B cell (primary cell): ENCODE data around the gene AVPI1.

ENCODE experiments used
- EZH2 ChIP-seq: IDR thresholded peaks from 2 replicates; pipeline ENCODE4 v1.6.1; 2012; ENCODE audit warnings: borderline replicate concordance, low read depth, mild to moderate bottlenecking, moderate library complexity, low read length; ENCODE audit not compliant: insufficient read depth, poor library complexity, severe bottlenecking
- TF ChIP-seq, protein P1 (sequence below): fragments of 200-600 bp; IDR thresholded peaks from one replicate; pipeline ENCODE4 v1.8.0; 2022; ENCODE audit warnings: antibody characterized with exemption, mild to moderate bottlenecking

DNA sequence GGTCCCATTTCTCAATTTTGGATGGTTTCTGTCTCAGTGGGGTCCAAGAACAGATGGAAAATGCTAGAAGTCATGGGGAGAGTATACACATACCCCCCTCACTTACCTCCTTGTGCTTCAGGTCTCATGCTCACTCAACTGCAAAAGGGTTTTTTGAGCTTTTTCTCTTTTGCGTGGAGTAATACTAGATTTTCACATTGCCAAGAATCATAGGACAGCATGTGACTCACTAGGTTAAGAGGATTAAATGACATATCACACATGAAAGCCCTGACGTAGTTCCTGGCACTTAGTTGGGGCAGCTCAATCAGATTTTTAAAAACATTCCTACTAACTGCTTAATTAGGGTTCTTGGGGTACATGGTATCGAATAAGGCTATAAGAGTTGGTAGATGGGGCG is 42.1 kb downstream of the AVPI1 start:
- TF ChIP-seq, protein P1, sequence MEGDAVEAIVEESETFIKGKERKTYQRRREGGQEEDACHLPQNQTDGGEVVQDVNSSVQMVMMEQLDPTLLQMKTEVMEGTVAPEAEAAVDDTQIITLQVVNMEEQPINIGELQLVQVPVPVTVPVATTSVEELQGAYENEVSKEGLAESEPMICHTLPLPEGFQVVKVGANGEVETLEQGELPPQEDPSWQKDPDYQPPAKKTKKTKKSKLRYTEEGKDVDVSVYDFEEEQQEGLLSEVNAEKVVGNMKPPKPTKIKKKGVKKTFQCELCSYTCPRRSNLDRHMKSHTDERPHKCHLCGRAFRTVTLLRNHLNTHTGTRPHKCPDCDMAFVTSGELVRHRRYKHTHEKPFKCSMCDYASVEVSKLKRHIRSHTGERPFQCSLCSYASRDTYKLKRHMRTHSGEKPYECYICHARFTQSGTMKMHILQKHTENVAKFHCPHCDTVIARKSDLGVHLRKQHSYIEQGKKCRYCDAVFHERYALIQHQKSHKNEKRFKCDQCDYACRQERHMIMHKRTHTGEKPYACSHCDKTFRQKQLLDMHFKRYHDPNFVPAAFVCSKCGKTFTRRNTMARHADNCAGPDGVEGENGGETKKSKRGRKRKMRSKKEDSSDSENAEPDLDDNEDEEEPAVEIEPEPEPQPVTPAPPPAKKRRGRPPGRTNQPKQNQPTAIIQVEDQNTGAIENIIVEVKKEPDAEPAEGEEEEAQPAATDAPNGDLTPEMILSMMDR: no peak
- TF ChIP-seq EZH2: no peak
